ENCODE measurements around the gene OSBPL1A.

OSBPL1A gene

GRCh38 chr18:24333084-24333483, 64.5 kb downstream of the OSBPL1A start:
- no peak for DNase-seq (ENCODE audit: extremely low read depth, insufficient read length)
- Histone ChIP-seq H3K27me3 (replicated peaks; ENCODE audit: control insufficient read depth, insufficient read depth, low read length) (no peaks in the 10 kb centered on the region), H3K36me3 (ENCODE audit: control insufficient read depth, insufficient read depth, low read length) (no peaks in the 10 kb centered on the region), H3K4me3 (replicated peaks; ENCODE audit: low read depth, low read length) (no peak overlapping the region)
- no peak for TF ChIP-seq CTCF (IDR thresholded peaks at IDR 0.05; ENCODE audit: insufficient read depth, low read length, poor library complexity, severe bottlenecking)

- H3K4me3 ChIP-seq (replicated peaks; ENCODE audit: low read depth, low read length), result no peak overlapping the region
- no peak for DNase-seq (ENCODE audit: extremely low read depth, insufficient read length)
- no peaks in the 10 kb centered on the region for H3K36me3 ChIP-seq (ENCODE audit: control insufficient read depth, insufficient read depth, low read length)
- H3K27me3 ChIP-seq (replicated peaks; ENCODE audit: control insufficient read depth, insufficient read depth, low read length), result no peaks in the 10 kb centered on the region; the same call in 1 of the 2 replicates
- TF ChIP-seq CTCF (IDR thresholded peaks at IDR 0.05; ENCODE audit: insufficient read depth, low read length, poor library complexity, severe bottlenecking), result no peak
Observed at GRCh38 chr18:24326211-24326610, 71.4 kb downstream of the OSBPL1A start.

GRCh38 chr18:24322584-24323136, 75.0 kb downstream of the OSBPL1A start:
- Histone ChIP-seq H3K27me3 (replicated peaks; ENCODE audit: control insufficient read depth, insufficient read depth, low read length) (no peaks in the 10 kb centered on the region; the same call in 1 of the 2 replicates), H3K4me3 (replicated peaks; ENCODE audit: low read depth, low read length) (no peak overlapping the region), H3K36me3 (ENCODE audit: control insufficient read depth, insufficient read depth, low read length) (no peaks in the 10 kb centered on the region)
- DNase-seq (ENCODE audit: extremely low read depth, insufficient read length), result no peak
- no peak for TF ChIP-seq CTCF (IDR thresholded peaks at IDR 0.05; ENCODE audit: insufficient read depth, low read length, poor library complexity, severe bottlenecking)

- DNase-seq (ENCODE audit: extremely low read depth, insufficient read length), result no peak
- TF ChIP-seq CTCF (IDR thresholded peaks at IDR 0.05; ENCODE audit: insufficient read depth, low read length, poor library complexity, severe bottlenecking), result no peak
- H3K4me3 ChIP-seq (replicated peaks; ENCODE audit: low read depth, low read length), result no peak overlapping the region
- H3K27me3 ChIP-seq (replicated peaks; ENCODE audit: control insufficient read depth, insufficient read depth, low read length), result no peaks in the 10 kb centered on the region; the same call in 1 of the 2 replicates
- no peaks in the 10 kb centered on the region for H3K36me3 ChIP-seq (ENCODE audit: control insufficient read depth, insufficient read depth, low read length)
Observed at GRCh38 chr18:24321071-24321470, 76.6 kb downstream of the OSBPL1A start.

GRCh38 chr18:24319757-24320156, 77.9 kb downstream of the OSBPL1A start:
- TF ChIP-seq CTCF (IDR thresholded peaks at IDR 0.05; ENCODE audit: insufficient read depth, low read length, poor library complexity, severe bottlenecking), result no peak
- no peak for DNase-seq (ENCODE audit: extremely low read depth, insufficient read length)
- H3K27me3 ChIP-seq (replicated peaks; ENCODE audit: control insufficient read depth, insufficient read depth, low read length), result no peaks in the 10 kb centered on the region
- no peaks in the 10 kb centered on the region for H3K36me3 ChIP-seq (ENCODE audit: control insufficient read depth, insufficient read depth, low read length)
- H3K4me3 ChIP-seq (replicated peaks; ENCODE audit: low read depth, low read length), result no peak overlapping the region

- H3K36me3 ChIP-seq (ENCODE audit: control insufficient read depth, insufficient read depth, low read length), result no peaks in the 10 kb centered on the region
- no peak for DNase-seq (ENCODE audit: extremely low read depth, insufficient read length)
- H3K4me3 ChIP-seq (replicated peaks; ENCODE audit: low read depth, low read length), result no peak overlapping the region
- TF ChIP-seq CTCF (IDR thresholded peaks at IDR 0.05; ENCODE audit: insufficient read depth, low read length, poor library complexity, severe bottlenecking), result no peak
- no peaks in the 10 kb centered on the region for H3K27me3 ChIP-seq (replicated peaks; ENCODE audit: control insufficient read depth, insufficient read depth, low read length)
Observed at GRCh38 chr18:24317370-24317769, 80.3 kb downstream of the OSBPL1A start.
